ENCODE results near the gene SPINK7.
"Not testable (repeated sequence)": the region's sequence is repeated elsewhere in the genome, so short reads cannot be mapped to it uniquely, and the experiment has no call there.

Gene SPINK7

DNA sequence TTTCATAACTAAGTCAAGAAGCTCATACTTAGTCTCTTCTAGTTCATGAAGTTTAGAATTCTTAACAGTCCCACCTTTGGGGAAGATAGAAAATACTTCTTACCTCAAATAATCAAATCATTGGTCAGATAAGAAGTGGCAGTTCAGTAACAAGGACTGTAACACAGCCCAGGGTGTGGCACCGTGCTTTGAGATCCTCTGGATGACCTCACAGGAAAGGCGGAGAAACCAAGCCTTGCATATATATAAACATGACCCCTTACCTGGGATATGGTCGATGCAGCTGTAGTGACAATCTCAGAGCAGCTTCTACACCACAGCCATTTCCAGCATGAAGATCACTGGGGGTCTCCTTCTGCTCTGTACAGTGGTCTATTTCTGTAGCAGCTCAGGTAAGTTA lies at the start of gene SPINK7:
Gene SPINK7, plus strand, starts transcription at position 271 of the 400 bp plus-strand sequence. Its CDS starts 61 bp downstream, at position 332.
- DNase-seq: no peak

DNA sequence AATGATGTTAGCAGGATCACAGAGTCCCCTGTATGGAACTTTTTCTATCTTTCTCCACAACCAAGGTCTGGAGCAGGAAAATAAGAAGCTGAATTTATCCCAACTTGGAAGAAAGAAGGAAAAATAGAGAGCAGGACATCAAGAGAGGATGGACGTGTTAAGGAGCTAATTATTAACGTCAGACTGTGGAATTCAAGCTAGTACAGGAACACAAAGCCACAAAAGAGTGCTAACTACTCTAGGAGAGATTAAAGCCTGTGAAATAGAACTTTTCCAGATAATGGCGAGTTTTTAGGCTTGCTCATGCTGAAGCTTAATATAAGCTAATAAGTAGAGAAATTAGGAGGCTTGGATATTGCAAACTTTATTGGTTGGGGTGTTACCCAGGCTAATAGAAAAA lies 44.3 kb upstream of the SPINK7 start:
- no peak for DNase-seq

DNA sequence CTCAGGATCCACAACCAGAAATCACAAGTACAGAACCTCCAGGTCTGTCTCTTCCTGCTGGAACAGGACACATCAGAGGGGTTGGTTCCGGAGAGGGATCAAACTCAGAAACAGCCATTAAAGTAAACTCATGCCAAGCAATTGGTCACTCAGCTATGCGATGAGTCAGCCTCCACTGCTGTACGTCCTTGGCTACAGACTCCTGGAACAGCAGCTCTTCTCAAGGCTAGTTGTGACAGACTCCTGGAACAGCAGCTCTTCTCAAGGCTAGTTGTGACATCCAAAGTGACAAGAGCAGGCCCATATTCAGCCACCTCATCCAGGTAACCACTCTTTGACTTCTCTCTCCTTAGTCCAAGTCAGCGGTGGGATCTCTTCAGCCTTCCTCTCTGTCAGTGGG lies 43.7 kb upstream of the SPINK7 start, which contains the start of gene SPINK13:
Gene SPINK13, plus strand, starts transcription at position 229 of the 400 bp plus-strand sequence. CDS start 1,279 bp downstream, outside the sequence.
- no peak for DNase-seq

DNA sequence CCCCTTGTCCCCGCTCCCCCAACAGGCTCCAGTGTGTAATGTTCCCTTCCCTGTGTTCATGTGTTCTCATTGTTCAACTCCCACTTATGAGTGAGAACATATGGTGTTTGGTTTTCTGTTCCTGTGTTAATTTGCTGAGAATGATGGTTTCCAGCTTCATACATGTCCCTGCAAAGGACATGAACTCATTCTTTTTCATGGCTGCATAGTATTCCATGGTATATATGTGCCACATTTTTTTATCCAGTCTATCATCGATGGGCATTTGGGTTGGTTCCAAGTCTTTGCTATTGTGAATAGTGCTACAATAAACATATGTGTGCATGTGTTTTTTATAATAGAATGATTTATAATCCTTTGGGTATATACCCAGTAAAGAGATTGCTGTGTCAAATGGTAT lies 37.1 kb upstream of the SPINK7 start:
- DNase-seq: not testable (repeated sequence)

DNA sequence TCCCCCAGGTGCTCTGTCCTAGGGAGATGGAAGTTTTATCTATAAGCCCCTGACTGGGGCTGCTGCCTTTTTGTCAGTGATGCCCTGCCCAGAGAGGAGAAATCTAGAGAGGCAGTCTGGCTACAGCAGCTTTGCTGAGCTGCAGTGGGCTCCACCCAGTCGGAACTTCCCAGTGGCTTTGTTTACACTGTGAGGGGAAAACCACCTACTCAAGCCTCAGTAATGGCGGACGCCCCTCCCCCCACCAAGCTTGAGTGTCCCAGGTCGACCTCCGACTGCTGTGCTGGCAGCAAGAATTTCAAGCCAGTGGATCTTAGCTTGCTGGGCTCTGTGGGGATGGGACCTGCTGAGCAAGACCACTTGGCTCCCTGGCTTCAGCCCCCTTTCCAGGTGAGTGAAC lies 31.3 kb upstream of the SPINK7 start:
- not testable (repeated sequence) for DNase-seq

DNA sequence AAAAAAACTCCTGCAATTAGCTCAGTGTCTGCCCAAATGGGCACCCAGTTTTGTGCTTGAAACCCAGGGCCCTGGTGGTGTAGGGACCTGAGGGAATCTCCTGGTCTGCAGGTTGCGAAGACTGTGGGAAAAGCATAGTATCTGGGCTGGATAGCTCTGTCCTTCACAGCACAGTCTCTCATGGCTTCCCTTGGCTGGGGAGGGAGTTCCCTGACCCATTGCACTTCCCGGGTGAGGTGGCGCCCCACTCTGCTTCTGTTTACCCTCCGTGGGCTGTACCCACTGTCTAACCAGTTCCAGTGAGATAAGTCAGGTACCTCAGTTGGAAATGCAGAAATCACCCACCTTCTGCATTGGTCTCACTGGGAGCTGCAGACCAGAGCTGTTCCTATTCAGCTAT lies 30.9 kb upstream of the SPINK7 start:
- not testable (repeated sequence) for DNase-seq

DNA sequence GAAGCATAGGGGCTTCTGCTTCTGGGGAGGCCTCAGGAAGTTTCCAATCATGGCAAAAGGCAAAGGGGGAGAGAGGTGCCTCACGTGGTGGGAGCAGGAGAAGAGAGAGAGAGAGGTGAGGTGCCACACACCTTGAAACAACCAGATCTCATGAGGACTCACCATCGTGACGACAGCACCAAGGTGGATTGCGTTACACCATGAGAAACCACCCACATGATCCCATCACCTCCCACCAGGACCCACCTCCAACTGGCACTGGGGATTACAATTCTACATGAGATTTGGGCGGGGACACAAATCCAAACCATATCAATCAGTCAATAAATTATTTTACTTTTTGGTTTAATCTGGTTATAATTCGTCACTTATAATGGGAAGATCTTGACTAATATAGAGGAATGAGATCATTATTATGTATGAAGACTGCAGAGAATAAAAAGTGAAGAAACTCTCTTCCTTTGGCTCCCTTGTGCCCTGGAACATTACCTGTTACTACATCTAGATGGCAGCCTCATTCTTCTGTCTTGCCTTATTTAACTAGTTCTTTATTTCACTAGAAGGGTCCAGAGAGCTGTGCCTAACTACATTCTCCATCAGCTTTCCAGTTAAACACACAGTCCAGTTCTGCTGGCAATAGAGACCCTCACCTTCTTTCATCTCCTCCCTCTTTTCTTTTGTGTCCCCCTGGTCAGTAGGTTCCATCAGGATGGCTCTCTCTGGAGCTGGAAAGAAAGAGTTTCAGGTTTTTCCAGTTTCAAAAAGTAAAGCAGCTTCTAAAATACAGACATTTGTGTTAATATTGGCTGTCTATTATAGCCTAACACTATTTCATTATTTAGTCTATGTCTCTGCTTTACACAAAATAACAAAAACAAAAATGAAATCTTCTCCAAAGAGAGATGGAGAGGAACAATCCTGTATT lies 21.7 kb upstream of the SPINK7 start:
- DNase-seq: peak in 1 of 2 experiments; percentile 3

DNA sequence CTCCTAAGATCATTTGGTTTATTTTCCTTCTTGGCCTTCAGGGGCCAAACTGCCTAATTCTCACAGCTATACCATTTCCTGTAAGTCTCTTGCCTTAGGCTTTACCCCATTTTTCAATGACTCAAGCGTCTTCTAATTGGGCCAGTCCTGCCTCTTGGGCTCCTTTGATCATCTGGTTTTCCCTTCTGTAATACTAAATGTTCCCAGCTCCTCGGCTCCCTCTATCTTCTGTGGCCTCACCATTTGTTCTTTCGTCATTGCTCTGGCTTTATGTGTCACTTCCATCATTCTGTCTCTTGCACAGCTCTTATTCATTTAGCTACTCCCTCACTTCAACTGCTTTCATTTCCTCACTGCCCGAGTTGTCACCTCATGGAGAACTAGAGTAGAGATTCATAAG lies 14.5 kb upstream of the SPINK7 start:
- DNase-seq: no peak

DNA sequence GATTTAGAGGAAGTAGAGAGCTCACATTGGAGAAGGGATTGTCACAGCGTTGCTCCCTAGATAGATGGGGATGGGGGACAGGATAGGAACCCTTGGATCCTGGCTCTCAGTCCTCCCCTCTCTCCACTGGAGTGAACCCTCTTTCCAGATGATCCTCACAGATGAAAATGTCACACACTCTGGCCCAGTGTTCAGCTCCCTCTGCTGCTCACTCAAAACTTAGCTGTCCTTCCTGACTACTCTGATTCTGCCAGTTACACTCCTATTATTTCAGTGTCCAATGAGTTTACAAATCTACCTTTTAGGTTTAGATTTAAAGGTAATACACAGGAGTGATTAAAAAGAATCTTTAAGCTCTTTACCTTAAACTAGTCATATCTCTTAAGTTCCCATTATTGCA lies 5.8 kb upstream of the SPINK7 start:
- no peak for DNase-seq

DNA sequence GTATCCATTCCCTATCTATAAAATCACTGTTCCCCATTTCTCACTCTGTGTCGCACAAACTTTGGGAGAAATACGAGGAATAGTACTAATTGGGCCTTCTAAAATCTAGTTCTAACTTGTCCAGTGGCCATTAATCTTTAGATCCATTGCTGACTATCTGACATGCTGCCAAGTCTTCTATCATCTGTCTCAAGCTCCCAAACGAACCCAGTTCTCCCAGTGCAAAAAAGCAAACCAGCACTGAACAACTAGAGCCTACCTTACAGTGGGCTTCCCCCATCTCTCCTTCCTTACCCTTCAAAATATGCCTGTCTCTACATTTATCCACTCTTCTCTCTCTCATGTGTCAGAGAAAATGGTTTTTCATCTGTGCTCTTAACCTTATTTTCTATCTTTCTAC lies 3.2 kb upstream of the SPINK7 start:
- DNase-seq: no peak

DNA sequence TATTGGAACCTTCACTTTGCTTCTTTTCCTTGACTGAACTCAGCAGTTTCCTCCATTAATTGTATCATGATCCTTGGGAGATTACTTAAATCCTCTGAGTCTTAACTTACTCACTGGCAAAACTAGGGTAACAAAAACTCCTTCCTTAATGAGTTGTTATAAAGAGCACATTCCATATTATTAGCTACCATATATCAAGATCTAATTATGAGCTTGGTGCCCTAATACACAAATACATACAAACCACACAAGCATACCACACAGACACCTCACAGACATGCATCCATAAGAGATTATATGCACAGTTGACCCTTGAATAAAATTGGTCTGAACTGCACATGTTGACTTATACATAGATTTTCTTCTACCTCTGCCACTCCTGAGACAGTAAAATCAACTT lies 2.5 kb upstream of the SPINK7 start:
- no peak for DNase-seq

DNA sequence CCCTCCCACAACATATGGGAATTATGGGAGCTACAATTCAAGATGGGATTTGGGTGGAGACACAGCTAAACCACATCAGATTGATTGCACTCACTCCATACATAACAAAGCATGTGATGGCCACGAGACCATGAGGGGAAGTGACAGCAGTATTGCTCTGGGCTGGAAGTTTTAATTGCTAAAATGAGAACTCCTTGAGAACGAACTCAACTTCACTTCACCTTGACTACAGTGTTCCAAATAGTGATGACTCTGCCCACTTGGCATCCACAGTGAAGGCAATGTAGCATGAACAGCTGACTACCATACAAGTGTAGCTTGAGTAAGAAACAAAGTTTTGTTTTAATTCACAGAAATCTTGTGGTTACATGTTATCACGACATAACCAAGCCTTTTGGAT lies 739 bp upstream of the SPINK7 start:
- no peak for DNase-seq

DNA sequence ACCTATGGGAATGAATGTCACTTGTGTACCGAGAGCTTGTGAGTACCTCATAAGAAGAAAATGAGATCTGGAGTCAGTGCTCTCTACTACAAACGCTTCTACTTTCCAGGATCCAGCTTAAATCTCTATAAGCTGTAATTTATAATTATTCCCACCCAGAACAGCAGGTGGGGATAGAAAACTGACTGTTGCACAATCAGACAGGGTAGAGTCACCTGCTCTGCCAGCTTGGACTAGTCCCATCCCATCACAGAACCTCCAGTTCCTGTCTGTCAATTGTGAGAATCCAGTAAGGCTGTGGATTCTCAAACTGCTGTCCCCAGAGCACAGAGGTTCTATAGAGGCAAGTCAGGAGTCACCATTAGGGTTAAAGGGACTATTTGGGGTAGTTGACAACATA lies 2.0 kb downstream of the SPINK7 start:
- no peak for DNase-seq

DNA sequence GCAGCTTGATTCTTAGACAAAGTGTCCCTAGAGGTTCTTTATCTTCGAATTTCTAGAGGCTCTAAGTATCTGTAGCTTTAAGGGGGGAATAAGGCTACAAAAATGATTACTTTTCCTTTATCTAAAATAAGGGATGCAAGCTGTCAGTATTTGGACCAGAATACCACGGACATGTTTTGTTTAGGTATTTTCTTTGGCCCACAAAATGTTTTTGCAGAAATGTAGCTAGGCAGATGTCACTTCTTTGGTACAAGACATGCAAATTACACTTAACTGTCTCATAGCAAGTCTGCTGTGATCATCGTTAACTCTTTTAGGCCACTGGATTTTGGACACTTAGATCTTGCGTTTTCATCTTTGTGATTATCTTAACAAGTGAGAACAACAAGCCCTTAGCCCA lies 2.5 kb downstream of the SPINK7 start:
- DNase-seq: no peak

DNA sequence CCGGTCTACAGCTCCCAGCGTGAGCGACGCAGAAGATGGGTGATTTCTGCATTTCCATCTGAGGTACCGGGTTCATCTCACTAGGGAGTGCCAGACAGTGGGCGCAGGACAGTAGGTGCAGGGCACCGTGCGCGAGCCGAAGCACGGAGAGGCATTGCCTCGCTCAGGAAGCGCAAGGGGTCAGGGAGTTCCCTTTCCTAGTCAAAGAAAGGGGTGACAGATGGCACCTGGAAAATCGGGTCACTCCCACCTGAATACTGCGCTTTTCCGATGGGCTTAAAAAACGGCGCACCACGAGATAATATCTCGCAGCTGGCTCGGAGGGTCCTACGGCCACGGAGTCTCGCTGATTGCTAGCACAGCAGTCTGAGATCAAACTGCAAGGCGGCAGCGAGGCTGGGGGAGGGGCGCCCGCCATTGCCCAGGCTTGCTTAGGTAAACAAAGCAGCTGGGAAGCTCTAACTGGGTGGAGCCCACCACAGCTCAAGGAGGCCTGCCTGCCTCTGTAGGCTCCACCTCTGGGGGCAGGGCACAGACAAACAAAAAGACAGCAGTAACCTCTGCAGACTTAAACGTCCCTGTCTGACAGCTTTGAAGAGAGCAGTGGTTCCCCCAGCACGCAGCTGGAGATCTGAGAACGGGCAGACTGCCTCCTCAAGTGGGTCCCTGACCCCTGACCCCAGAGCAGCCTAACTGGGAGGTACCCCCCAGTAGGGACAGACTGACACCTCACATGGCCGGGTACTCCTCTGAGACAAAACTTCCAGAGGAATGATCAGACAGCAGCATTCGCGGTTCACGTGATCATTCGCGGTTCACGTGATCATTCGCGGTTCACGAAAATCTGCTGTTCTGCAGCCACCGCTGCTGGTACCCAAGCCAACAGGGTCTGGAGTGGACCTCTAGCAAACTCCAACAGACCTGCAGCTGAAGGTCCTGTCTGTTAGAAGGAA lies 8.1 kb downstream of the SPINK7 start:
- peak in 1 of 2 experiments; percentile 2 for DNase-seq

DNA sequence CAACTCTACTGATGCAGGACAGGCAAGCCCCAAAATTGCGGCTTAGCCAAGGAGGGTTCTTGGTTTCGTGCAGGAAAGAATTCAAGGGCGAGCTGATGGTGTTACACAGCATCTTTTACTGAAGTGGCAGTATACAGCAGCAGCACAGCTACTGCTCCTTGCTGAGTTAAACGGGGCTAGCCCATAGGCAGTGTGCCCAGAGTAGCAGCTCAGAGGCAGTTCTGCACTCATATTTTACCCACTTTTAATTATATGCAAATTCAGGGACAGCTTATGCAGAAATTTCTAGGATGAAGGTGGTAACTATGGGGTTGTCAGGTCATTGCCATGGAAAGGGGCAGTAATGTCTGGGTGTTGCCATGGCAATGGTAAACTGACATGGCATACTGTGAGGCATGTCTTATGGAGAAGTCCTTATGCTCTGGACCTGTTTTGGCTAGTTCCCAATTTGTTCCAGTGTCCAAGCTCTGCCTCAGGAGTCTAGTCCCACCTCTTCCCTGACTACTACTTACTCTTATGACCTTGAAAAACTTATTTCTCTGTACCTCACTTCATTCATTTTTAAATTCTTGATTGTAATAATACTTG lies 21.1 kb downstream of the SPINK7 start:
- DNase-seq: no peak

DNA sequence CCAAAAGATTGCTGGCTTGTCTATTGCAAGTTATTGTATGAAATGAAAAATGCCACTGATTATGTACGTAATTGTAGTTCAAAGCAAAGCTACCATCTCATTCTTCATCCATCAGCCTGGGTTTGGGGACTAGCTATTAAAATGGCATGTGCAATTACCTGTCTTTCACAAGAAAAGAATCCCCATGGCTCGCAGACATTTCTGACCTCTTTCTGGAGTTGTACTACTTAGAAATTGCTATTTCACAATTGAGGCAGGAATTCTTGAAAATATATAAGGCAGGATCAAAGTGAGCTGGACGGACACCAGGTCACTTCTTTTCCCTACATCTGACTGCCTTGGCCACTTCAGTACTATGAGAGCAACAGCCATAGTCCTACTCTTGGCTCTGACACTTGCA lies 23.0 kb downstream of the SPINK7 start, which contains the start of gene SPINK9:
Gene SPINK9, plus strand, starts transcription at position 301 of the 400 bp plus-strand sequence. Its CDS starts 55 bp downstream, at position 356.
- DNase-seq: no peak

DNA sequence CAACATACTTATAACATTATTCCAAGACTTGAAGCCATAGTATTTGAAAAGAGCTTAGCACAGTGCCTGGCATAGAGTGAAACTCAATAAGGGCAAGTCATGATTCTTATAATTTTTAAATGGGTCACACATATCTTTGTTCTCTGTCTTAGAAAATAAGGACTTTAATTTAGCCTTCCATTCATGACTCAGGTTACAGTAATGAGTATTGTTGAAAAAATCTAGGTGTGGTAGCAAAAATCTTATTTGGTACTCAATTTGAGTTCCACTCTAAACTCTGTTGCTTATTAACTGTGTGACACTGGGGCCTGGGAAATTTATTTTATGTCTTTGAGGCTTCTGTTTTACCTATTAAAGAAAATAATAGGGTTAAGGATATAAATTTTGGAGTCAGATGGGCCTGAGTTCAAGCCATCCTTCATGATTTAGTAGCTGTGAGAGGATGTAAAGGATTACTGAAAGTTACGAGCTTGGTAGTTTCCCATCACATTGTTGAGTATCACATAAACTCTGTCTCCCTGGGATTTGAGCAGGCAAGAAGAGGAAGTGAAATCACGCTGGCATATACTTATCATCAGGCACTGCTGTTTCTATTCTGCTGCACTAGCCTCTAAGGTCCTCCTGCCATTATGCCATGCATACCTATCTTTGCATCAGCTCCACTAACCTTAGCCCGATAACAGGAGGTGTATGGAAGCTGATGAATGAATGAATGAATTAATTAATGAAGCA lies 24.6 kb downstream of the SPINK7 start:
- DNase-seq: no peak

DNA sequence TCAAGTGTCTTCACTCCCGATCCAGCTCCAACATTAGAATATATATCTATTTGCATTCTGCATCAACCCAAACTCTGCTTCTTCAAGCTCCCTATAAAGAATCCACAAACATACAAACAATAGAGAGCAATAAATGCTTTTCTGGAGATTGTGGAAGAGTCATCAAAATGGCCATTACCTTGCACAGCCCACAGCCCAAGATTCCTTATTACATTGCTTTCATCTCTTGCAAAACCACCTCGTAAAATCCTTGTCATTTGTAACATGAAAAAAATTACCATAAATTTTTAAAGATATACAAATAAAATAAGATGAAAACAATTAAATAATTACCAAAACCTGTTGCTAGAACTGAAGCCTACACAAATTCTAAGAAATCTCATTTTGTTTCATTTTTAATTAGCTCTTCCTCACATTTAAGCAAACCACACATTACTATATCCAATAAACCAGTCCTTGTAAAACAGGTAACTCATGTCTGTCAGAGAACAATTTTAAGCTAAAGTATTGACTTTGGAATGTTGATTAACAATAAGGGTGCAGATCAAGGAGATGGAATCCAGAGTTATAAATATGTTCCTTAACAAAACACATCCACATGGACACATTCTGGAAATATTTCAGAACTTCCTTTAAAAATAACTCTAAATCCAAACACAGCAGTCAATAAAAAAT lies 30.3 kb downstream of the SPINK7 start:
- DNase-seq: no peak

DNA sequence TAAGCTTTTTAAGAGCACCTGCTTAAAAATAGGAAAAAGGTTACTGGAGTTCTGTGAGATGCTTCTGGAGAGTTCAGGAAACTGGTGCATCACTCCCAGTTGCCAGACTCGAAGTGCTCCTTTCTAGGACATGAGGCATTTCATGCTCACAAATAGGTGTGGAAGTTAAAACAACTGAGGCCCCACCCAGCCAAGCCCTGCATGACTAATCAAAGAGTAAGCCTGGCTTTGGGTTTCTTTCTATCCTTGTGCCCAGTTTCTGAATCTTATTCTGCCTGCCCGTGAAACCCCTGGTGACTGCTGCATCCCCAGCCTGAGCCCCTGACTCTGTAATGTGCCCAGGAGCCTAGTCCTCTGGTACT lies 30.8 kb downstream of the SPINK7 start:
- DNase-seq: no peak

DNA sequence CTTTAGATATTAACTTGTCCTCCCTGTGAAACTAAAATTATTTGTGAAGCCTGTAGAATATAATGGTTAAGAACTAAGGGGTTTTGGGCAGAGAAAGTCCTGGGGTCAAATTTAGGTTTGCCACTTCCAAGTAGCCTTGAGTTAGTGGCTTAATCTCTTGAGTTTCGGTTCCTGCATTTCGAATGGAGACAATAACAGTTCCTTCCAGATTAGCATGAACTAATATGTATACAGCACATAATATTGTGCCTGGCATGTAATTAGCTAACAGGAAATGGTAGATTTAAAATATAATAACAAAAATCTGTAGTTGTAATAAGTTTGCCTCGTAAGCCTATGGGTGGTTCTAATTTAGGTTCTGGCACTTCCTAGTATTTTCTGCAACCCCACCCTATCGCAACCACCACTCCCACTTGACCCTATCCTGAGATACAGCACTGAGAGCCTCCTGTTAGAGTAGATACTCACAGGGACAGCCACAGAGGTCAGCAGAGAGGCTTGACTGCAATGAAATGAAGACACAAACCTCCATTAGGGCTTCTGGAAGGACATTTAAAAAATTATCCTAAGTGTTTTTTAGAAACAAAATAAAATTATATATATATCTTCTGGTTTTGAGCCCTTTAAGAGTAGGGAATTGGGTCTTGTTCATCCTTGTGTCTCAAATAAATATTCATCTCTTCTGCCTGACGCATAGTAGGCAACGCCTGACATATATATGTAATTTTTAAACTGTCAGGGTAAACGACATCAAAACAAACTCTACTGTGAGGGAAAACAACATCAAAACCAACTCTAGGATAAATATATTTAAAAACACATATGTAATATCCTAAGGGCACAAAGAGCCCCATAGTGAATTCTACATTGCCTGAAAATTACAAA lies 31.6 kb downstream of the SPINK7 start:
- DNase-seq: no peak
